ENCODE measurements around the gene LTN1. TPM values are rescaled to one million over a fixed set of nuclear protein-coding genes. Genes with fewer than 3 reads are reported as not detected.

Gene LTN1
- total and polyA plus RNA-seq, 2 of the 13 experiments (the other 11 are each of a cell fraction or from before 2014, with no cell fraction given) = 6.7 to 24.6 TPM

DNA sequence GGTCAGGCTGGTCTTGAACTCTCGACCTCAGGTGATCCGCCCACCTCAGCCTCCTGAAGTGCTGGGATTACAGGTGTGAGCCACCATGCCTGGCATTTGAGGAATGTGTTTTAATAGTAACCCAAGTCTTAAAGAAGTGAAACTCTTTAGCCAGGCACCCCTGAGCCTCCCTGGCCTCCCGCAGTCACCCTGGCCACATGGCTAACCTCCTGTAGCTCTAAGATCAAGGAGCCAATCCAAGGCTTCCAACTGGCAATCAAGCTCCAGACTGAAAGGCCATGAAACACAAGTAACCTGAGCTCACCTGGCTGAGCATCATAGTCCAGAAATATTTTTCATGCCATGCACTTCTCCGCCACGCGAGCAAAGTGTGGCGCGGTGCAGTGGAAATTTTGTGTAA lies 84.3 kb downstream of the LTN1 start:
- no peak overlapping the region for H2AFZ ChIP-seq (ENCODE audit: low read length)
- in situ Hi-C loops (cut with HindIII; ENCODE audit: extremely low pct_ligation_motif_present, low pct_unique_long_range_greater_than_20kb) (no loop called here), intact Hi-C loops (cut with micrococcal nuclease; ENCODE audit: unreplicated experiment) (no loop called here)
- FAIRE-seq (no peak), ATAC-seq (no peak), DNase-seq (ENCODE audit: low spot score) (no peak)
- no peaks in the 10 kb centered on the region for H3K79me2 ChIP-seq (ENCODE audit: insufficient read depth, low read length)
- CTCF ChIA-PET (ENCODE audit: low intra/inter-chr PET ratio, low total read pairs) = no interaction called here
- no peak overlapping the region for H3K4me2 ChIP-seq (ENCODE audit: low read depth, low read length)
- no peak overlapping the region for H3K9ac ChIP-seq (ENCODE audit: insufficient read depth, low read depth, low read length)
- BruUV-seq (replicated peaks) = no TSS peak
- TF ChIP-seq ZNF775 (CRISPR knock-in tag; IDR thresholded peaks at IDR 0.05; ENCODE audit: borderline replicate concordance) (no peak), ZNF550 (CRISPR knock-in tag; IDR thresholded peaks at IDR 0.05; ENCODE audit: borderline replicate concordance) (no peak), ZNF850 (CRISPR knock-in tag; conservative IDR thresholded peaks at IDR 0.05) (no peak), ONECUT2 (CRISPR knock-in tag; IDR thresholded peaks at IDR 0.05) (no peak), HOXA9 (CRISPR knock-in tag; IDR thresholded peaks at IDR 0.05; ENCODE audit: borderline replicate concordance) (no peak), RFX1 (IDR thresholded peaks at IDR 0.05) (no peak)
- TF ChIP-seq, protein P1, sequence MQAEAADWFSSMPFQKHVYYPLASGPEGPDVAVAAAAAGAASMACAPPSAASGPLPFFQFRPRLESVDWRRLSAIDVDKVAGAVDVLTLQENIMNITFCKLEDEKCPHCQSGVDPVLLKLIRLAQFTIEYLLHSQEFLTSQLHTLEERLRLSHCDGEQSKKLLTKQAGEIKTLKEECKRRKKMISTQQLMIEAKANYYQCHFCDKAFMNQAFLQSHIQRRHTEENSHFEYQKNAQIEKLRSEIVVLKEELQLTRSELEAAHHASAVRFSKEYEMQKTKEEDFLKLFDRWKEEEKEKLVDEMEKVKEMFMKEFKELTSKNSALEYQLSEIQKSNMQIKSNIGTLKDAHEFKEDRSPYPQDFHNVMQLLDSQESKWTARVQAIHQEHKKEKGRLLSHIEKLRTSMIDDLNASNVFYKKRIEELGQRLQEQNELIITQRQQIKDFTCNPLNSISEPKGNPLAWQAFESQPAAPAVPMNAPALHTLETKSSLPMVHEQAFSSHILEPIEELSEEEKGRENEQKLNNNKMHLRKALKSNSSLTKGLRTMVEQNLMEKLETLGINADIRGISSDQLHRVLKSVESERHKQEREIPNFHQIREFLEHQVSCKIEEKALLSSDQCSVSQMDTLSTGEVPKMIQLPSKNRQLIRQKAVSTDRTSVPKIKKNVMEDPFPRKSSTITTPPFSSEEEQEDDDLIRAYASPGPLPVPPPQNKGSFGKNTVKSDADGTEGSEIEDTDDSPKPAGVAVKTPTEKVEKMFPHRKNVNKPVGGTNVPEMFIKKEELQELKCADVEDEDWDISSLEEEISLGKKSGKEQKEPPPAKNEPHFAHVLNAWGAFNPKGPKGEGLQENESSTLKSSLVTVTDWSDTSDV (CRISPR knock-in tag; IDR thresholded peaks at IDR 0.05) = no peak
- POLR2A ChIA-PET = no interaction called here
- no peaks in the 10 kb centered on the region for H3K27me3 ChIP-seq (ENCODE audit: control insufficient read depth in 1 of 2, insufficient read depth in 2 of 2, low read length in 2 of 2)
- H3K4me1 ChIP-seq (ENCODE audit: insufficient read depth, low read length) = no peaks in the 10 kb centered on the region
- H3K27ac ChIP-seq (ENCODE audit: extremely low read length, insufficient read depth, low read length) = no peak overlapping the region
- no peaks in the 10 kb centered on the region for H4K20me1 ChIP-seq (ENCODE audit: insufficient read depth, low read length)
- no peak overlapping the region for H3K4me3 ChIP-seq (replicated peaks in 1 of 3; ENCODE audit: insufficient read depth in 1 of 3, low read depth in 2 of 3, low read length in 3 of 3)
- whole genome bisulfite sequencing (ENCODE audit: low lambda C conversion rate) = 71% methylated on average over 7 of the region's 8 CpGs
- H3K9me3 ChIP-seq (ENCODE audit: low read length) = no peaks in the 10 kb centered on the region
- no peaks in the 10 kb centered on the region for H3K36me3 ChIP-seq (replicated peaks in 1 of 2; ENCODE audit: control insufficient read depth in 1 of 2, insufficient read depth in 2 of 2, low read length in 2 of 2)

DNA sequence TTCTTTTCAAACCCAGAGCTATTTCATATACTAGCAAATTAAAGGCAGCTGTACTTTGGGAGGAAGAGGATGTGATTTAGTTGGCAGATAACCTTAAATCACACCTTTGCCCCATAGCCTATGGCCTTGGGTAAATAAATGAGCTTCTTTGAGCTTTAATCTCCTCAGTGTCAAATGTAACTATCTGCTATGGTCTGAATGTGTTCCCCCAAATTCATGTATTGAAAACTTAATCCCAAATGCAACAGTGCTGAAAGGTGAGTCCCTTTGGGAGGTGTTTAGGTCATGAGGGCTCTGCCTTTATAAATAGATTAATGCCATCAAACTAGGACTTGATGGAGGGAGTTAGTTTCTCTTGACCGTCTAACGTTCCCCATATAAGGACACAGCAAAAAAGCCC lies 85.8 kb downstream of the LTN1 start:
- Histone ChIP-seq H3K9ac (ENCODE audit: insufficient read depth, low read depth, low read length) (no peak overlapping the region), H3K27me3 (ENCODE audit: control insufficient read depth in 1 of 2, insufficient read depth in 2 of 2, low read length in 2 of 2) (no peaks in the 10 kb centered on the region), H3K4me1 (ENCODE audit: insufficient read depth, low read length) (no peaks in the 10 kb centered on the region), H3K79me2 (ENCODE audit: insufficient read depth, low read length) (no peaks in the 10 kb centered on the region), H3K4me2 (ENCODE audit: low read depth, low read length) (no peak overlapping the region), H3K36me3 (replicated peaks in 1 of 2; ENCODE audit: control insufficient read depth in 1 of 2, insufficient read depth in 2 of 2, low read length in 2 of 2) (no peaks in the 10 kb centered on the region), H4K20me1 (ENCODE audit: insufficient read depth, low read length) (no peaks in the 10 kb centered on the region), H2AFZ (ENCODE audit: low read length) (no peak overlapping the region), H3K4me3 (replicated peaks in 1 of 3; ENCODE audit: insufficient read depth in 1 of 3, low read depth in 2 of 3, low read length in 3 of 3) (no peak overlapping the region), H3K27ac (ENCODE audit: extremely low read length, insufficient read depth, low read length) (no peak overlapping the region), H3K9me3 (ENCODE audit: low read length) (no peaks in the 10 kb centered on the region)
- BruUV-seq (replicated peaks) = no TSS peak
- ATAC-seq (no peak), FAIRE-seq (no peak), DNase-seq (ENCODE audit: low spot score) (no peak)
- intact Hi-C loops (cut with micrococcal nuclease; ENCODE audit: unreplicated experiment) = no loop called here
- ChIA-PET CTCF (ENCODE audit: low intra/inter-chr PET ratio, low total read pairs) (no interaction called here), POLR2A (no interaction called here)
- WGBS (ENCODE audit: low lambda C conversion rate) = 38% methylated on average over 2 of the region's 2 CpGs
- in situ Hi-C loops (cut with HindIII; ENCODE audit: extremely low pct_ligation_motif_present, low pct_unique_long_range_greater_than_20kb) = no loop called here
- TF ChIP-seq, protein P2, sequence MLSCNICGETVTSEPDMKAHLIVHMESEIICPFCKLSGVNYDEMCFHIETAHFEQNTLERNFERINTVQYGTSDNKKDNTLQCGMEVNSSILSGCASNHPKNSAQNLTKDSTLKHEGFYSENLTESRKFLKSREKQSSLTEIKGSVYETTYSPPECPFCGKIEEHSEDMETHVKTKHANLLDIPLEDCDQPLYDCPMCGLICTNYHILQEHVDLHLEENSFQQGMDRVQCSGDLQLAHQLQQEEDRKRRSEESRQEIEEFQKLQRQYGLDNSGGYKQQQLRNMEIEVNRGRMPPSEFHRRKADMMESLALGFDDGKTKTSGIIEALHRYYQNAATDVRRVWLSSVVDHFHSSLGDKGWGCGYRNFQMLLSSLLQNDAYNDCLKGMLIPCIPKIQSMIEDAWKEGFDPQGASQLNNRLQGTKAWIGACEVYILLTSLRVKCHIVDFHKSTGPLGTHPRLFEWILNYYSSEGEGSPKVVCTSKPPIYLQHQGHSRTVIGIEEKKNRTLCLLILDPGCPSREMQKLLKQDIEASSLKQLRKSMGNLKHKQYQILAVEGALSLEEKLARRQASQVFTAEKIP (CRISPR knock-in tag; IDR thresholded peaks at IDR 0.05; ENCODE audit: borderline replicate concordance) = no peak
- TF ChIP-seq, protein P3, sequence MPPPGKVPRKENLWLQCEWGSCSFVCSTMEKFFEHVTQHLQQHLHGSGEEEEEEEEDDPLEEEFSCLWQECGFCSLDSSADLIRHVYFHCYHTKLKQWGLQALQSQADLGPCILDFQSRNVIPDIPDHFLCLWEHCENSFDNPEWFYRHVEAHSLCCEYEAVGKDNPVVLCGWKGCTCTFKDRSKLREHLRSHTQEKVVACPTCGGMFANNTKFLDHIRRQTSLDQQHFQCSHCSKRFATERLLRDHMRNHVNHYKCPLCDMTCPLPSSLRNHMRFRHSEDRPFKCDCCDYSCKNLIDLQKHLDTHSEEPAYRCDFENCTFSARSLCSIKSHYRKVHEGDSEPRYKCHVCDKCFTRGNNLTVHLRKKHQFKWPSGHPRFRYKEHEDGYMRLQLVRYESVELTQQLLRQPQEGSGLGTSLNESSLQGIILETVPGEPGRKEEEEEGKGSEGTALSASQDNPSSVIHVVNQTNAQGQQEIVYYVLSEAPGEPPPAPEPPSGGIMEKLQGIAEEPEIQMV (CRISPR knock-in tag; IDR thresholded peaks at IDR 0.05; ENCODE audit: low read depth) = no peak
- TF ChIP-seq, protein P4, sequence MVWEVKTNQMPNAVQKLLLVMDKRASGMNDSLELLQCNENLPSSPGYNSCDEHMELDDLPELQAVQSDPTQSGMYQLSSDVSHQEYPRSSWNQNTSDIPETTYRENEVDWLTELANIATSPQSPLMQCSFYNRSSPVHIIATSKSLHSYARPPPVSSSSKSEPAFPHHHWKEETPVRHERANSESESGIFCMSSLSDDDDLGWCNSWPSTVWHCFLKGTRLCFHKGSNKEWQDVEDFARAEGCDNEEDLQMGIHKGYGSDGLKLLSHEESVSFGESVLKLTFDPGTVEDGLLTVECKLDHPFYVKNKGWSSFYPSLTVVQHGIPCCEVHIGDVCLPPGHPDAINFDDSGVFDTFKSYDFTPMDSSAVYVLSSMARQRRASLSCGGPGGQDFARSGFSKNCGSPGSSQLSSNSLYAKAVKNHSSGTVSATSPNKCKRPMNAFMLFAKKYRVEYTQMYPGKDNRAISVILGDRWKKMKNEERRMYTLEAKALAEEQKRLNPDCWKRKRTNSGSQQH (CRISPR knock-in tag; IDR thresholded peaks at IDR 0.05; ENCODE audit: low read depth) = no peak

All from HepG2 (cell line).